Measurements from ENCODE around the gene ZNF205.
"Not testable (repeated sequence)": the region's sequence is repeated elsewhere in the genome, so short reads cannot be mapped to it uniquely, and the experiment has no call there.

GRCh38 chr16:3075946-3076345 lies 36.4 kb upstream of the ZNF205 start:
- not testable (repeated sequence) for TF ChIP-seq POLR2A (IDR thresholded peaks at IDR 0.05; ENCODE audit: low read length); GATA1 (IDR thresholded peaks at IDR 0.05; ENCODE audit: low read depth, low read length)

Data from erythroblast (primary cell).